Liver (tissue), 9 donors: ENCODE results near the gene GPC3. TPM values are rescaled to one million over a fixed set of nuclear protein-coding genes. Genes with fewer than 3 reads are reported as not detected.

Source experiments
- DNase-seq: peaks from one replicate; pipeline ENCODE4 v3.0.0-alpha.2; 2017; ENCODE audit warnings: low spot score
- H3K27ac ChIP-seq, 2 donors: one replicate each; pipeline ENCODE4 v1.7.0; 2013; ENCODE audit warnings: inconsistent platforms in 2 of 2, low read length in 2 of 2, control low read depth in 1 of 2, low read depth in 1 of 2, mild to moderate bottlenecking in 1 of 2
- H3K27me3 ChIP-seq, 4 donors: one replicate each; pipeline versions ENCODE4 v1.6.1 to v1.7.0; 2013; ENCODE audit warnings: low read length in 3 of 4, inconsistent platforms in 1 of 4, mild to moderate bottlenecking in 1 of 4, moderate library complexity in 1 of 4; ENCODE audit not compliant: control insufficient read depth in 4 of 4, insufficient read depth in 4 of 4
- H3K36me3 ChIP-seq, 4 donors: one replicate each; pipeline versions ENCODE4 v1.6.1 to v1.7.0; 2013; ENCODE audit warnings: low read length in 3 of 4, mild to moderate bottlenecking in 3 of 4, low read depth in 1 of 4, moderate library complexity in 1 of 4; ENCODE audit not compliant: control insufficient read depth in 4 of 4, insufficient read depth in 3 of 4
- H3K4me1 ChIP-seq, 4 donors: one replicate each; pipeline versions ENCODE4 v1.6.1 to v1.7.0; 2013; ENCODE audit warnings: low read length in 3 of 4, mild to moderate bottlenecking in 3 of 4, moderate library complexity in 1 of 4; ENCODE audit not compliant: control insufficient read depth in 4 of 4, insufficient read depth in 4 of 4
- H3K4me3 ChIP-seq, 3 donors: one replicate each; pipeline versions ENCODE4 v1.6.1 to v1.7.0; 2013; ENCODE audit warnings: low read length in 3 of 3, control low read depth in 1 of 3, low read depth in 1 of 3, mild to moderate bottlenecking in 1 of 3
- H3K9ac ChIP-seq, 2 donors: one replicate each; pipeline ENCODE4 v1.7.0; 2013; ENCODE audit warnings: low read length in 2 of 2, mild to moderate bottlenecking in 2 of 2, moderate library complexity in 2 of 2, control low read depth in 1 of 2, low read depth in 1 of 2
- H3K9me3 ChIP-seq, 4 donors: one replicate each; pipeline versions ENCODE4 v1.6.1 to v1.7.0; 2013; ENCODE audit warnings: low read length in 3 of 4; ENCODE audit not compliant: control insufficient read depth in 4 of 4
- ATF3 ChIP-seq: IDR thresholded peaks from 2 replicates; pipeline ENCODE4 v1.6.1; 2016; ENCODE audit warnings: antibody characterized with exemption
- CTCF ChIP-seq: fragments of 150-350 bp; IDR thresholded peaks from 2 replicates; pipeline ENCODE4 v1.5.1; 2017; ENCODE audit warnings: improper control_type of control experiment, low read depth, low read length; ENCODE audit not compliant: missing input control
- EGR1 ChIP-seq, 2 donors: IDR thresholded peaks; 2 replicates each; pipeline ENCODE4 v1.6.1; 2016 to 2018; ENCODE audit warnings: antibody characterized with exemption in 2 of 2, low read depth in 2 of 2
- FOXA1 ChIP-seq: IDR thresholded peaks from 2 replicates; pipeline ENCODE4 v1.6.1; 2016; ENCODE audit warnings: antibody characterized with exemption
- FOXA2 ChIP-seq: IDR thresholded peaks from 2 replicates; pipeline ENCODE4 v1.6.1; 2016; ENCODE audit warnings: antibody characterized with exemption
- GABPA ChIP-seq, 2 donors: IDR thresholded peaks in 1 of 2; conservative IDR thresholded peaks in 1 of 2; 2 replicates each; pipeline ENCODE4 v1.6.1; 2016; ENCODE audit warnings: antibody characterized with exemption in 2 of 2, mild to moderate bottlenecking in 1 of 2, moderate library complexity in 1 of 2
- HNF4A ChIP-seq, 2 donors: conservative IDR thresholded peaks; 2 replicates each; pipeline ENCODE4 v1.6.1; 2016; ENCODE audit warnings: antibody characterized with exemption in 2 of 2, mild to moderate bottlenecking in 2 of 2
- HNF4G ChIP-seq: IDR thresholded peaks from 2 replicates; pipeline ENCODE4 v1.6.1; 2016; ENCODE audit warnings: antibody characterized with exemption
- JUND ChIP-seq, 2 donors: IDR thresholded peaks; 2 replicates each; pipeline ENCODE4 v1.6.1; 2016; ENCODE audit warnings: antibody characterized with exemption in 2 of 2
- MAX ChIP-seq: IDR thresholded peaks from 2 replicates; pipeline ENCODE4 v1.6.1; 2016; ENCODE audit warnings: antibody characterized with exemption
- NR2F2 ChIP-seq: IDR thresholded peaks from 2 replicates; pipeline ENCODE4 v1.6.1; 2016; ENCODE audit warnings: antibody characterized with exemption
- RAD21 ChIP-seq, 2 donors: IDR thresholded peaks; 2 replicates each; pipeline ENCODE4 v1.6.1; 2016; ENCODE audit warnings: antibody characterized with exemption in 2 of 2, mild to moderate bottlenecking in 2 of 2
- REST ChIP-seq: IDR thresholded peaks from 2 replicates; pipeline ENCODE4 v1.6.1; 2016; ENCODE audit warnings: antibody characterized with exemption, mild to moderate bottlenecking
- RXRA ChIP-seq, 2 donors: IDR thresholded peaks; 2 replicates each; pipeline ENCODE4 v1.6.1; 2017 to 2018; ENCODE audit warnings: antibody characterized with exemption in 2 of 2, mild to moderate bottlenecking in 1 of 2
- SP1 ChIP-seq: IDR thresholded peaks from 2 replicates; pipeline ENCODE4 v1.6.1; 2018; ENCODE audit warnings: antibody characterized with exemption, mild to moderate bottlenecking
- TAF1 ChIP-seq: conservative IDR thresholded peaks from 2 replicates; pipeline ENCODE4 v1.6.1; 2016; ENCODE audit warnings: antibody characterized with exemption, mild to moderate bottlenecking
- YY1 ChIP-seq: IDR thresholded peaks from 2 replicates; pipeline ENCODE4 v1.6.1; 2016; ENCODE audit warnings: antibody characterized with exemption, mild to moderate bottlenecking
- ZBTB33 ChIP-seq: IDR thresholded peaks from 2 replicates; pipeline ENCODE4 v1.6.1; 2016; ENCODE audit warnings: antibody characterized with exemption
- whole genome bisulfite sequencing: extraction: QIAGEN DNeasy Blood & Tissue Kit; methylation state at CpG from one replicate; pipeline ENCODE4 v1.1.7; 2013; 5-methylcytosine and 5-hydroxymethylcytosine counted together
- polyA plus RNA-seq, 2 donors: library from polyadenylated mRNA; stranded (reverse) in 1 of 2; unstranded in 1 of 2; fragments of 200-250 nt in 1 of 2; fragments of >200 nt in 1 of 2; fragmentation: Nextera tagmentation in 1 of 2; extraction: Ambion mirVana in 1 of 2; gene quantifications; one replicate each; pipeline versions ENCODE4 v1.2.1 to v1.2.3, GENCODE V29; 2013 to 2015
- total RNA-seq, 2 donors: library from RNA; depleted of rRNA; stranded (reverse); fragments of >200 nt; gene quantifications; one replicate each; pipeline ENCODE4 v1.2.3, GENCODE V29; 2014
- donor health status: healthy.
- donor health status: healthy.
- donor health status: healthy.
- donor health status: healthy.
- donor health status: healthy.

GPC3 gene
- total and polyA plus RNA-seq, 4 donors = 0.40 to 1,133 (median 1.5) TPM

GRCh38 chrX:133604801-133605200 is 380.6 kb downstream of the GPC3 start:
- TF ChIP-seq HNF4G = no peak
- no peak for TF ChIP-seq YY1
- no peak for TF ChIP-seq FOXA1
- no peak for TF ChIP-seq CTCF
- TF ChIP-seq ZBTB33 = no peak
- TF ChIP-seq GABPA (IDR thresholded peaks at IDR 0.05 in 1 of 2, conservative IDR thresholded peaks at IDR 0.05 in 1 of 2) = no peak
- no peak for TF ChIP-seq ATF3
- TF ChIP-seq REST = no peak
- TF ChIP-seq RAD21 (IDR thresholded peaks at IDR 0.05) = no peak
- TF ChIP-seq TAF1 = no peak
- TF ChIP-seq HNF4A (conservative IDR thresholded peaks at IDR 0.05) = no peak
- no peak for TF ChIP-seq MAX
- no peak for TF ChIP-seq FOXA2
- no peak for TF ChIP-seq EGR1 (IDR thresholded peaks at IDR 0.05; ENCODE audit: low read depth in 2 of 2)
- no peak for TF ChIP-seq JUND (IDR thresholded peaks at IDR 0.05)
- TF ChIP-seq NR2F2 = no peak
- no peaks in the 10 kb centered on the region for H3K27me3 ChIP-seq
- no peak overlapping the region for H3K27ac ChIP-seq
- no peaks in the 10 kb centered on the region for H3K4me1 ChIP-seq
- H3K36me3 ChIP-seq = no peaks in the 10 kb centered on the region
- no peaks in the 10 kb centered on the region for H3K9me3 ChIP-seq
- no peak overlapping the region for H3K9ac ChIP-seq
- no peak for DNase-seq
- H3K4me3 ChIP-seq = no peak overlapping the region
- WGBS = 77% methylated on average over 7 of the region's 7 CpGs

GRCh38 chrX:133602881-133603280 is 382.5 kb downstream of the GPC3 start:
- H3K9ac ChIP-seq = no peak overlapping the region
- DNase-seq = no peak
- H3K4me3 ChIP-seq = no peak overlapping the region
- no peak overlapping the region for H3K27ac ChIP-seq
- no peaks in the 10 kb centered on the region for H3K27me3 ChIP-seq
- H3K4me1 ChIP-seq = no peaks in the 10 kb centered on the region
- no peaks in the 10 kb centered on the region for H3K9me3 ChIP-seq
- WGBS = 88% methylated on average over 4 of the region's 4 CpGs
- H3K36me3 ChIP-seq = no peaks in the 10 kb centered on the region
- TF ChIP-seq REST (no peak), SP1 (no peak), FOXA1 (no peak), TAF1 (no peak), NR2F2 (no peak), ATF3 (no peak), MAX (no peak), GABPA (IDR thresholded peaks at IDR 0.05 in 1 of 2, conservative IDR thresholded peaks at IDR 0.05 in 1 of 2) (no peak), EGR1 (IDR thresholded peaks at IDR 0.05; ENCODE audit: low read depth in 2 of 2) (no peak), HNF4A (conservative IDR thresholded peaks at IDR 0.05) (no peak), YY1 (no peak), JUND (IDR thresholded peaks at IDR 0.05) (no peak), RXRA (IDR thresholded peaks at IDR 0.05) (no peak), HNF4G (no peak)
